GM12892 (cell line): ENCODE results near the gene RGP1.

Experiments used
- POLR2AphosphoS5 ChIP-seq: IDR thresholded peaks from 2 replicates; pipeline ENCODE4 v1.6.1; 2011; ENCODE audit warnings: low read depth, low read length, control low read depth
- TAF1 ChIP-seq: IDR thresholded peaks from 2 replicates; pipeline ENCODE4 v1.6.1; 2011; ENCODE audit warnings: low read depth, mild to moderate bottlenecking, control low read depth, low read length, borderline replicate concordance

DNA sequence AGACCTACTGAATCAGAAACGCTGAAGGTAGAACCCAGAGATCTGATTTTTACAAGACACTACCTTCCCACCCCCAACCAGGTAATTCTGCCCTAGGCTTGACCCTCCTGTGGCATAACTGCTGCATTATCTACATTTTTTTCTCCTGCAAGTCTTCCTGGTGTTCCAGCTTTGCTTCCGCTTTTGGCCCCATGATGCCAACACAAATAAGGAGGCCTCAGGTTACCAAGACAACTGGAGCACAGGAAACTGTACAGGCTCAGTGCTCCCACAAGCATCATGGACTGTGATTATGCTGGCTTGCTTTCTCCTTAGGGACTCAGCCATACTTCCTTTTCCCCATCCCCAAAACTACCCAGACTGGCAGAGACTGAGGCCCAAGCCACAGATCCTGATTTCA is 11.6 kb downstream of the RGP1 start:
- TF ChIP-seq TAF1: no peak
- TF ChIP-seq POLR2AphosphoS5: no peak
